Measurements from ENCODE around the gene METTL25.

Gene METTL25

GRCh38 chr12:82325540-82326336 is 32.6 kb upstream of the METTL25 start:
- TF ChIP-seq CTCF (IDR thresholded peaks at IDR 0.05; ENCODE audit: insufficient read depth, low read length, poor library complexity, severe bottlenecking) (no peak), EZH2phosphoT487 (conservative IDR thresholded peaks at IDR 0.05; ENCODE audit: low read length) (no peak)
- H3K4me2 ChIP-seq (ENCODE audit: low read depth, low read length, poor library complexity, severe bottlenecking) = no peak overlapping the region
- no peaks in the 10 kb centered on the region for H3F3A ChIP-seq (ENCODE audit: insufficient read depth)
- H3K9ac ChIP-seq (ENCODE audit: low read length) = no peak overlapping the region
- no peaks in the 10 kb centered on the region for H3K9me3 ChIP-seq (ENCODE audit: insufficient read depth, low read length)
- no peak overlapping the region for H2AFZ ChIP-seq (ENCODE audit: low read depth, low read length, severe bottlenecking)
- 0 out of 2 replicates have a peak, but pooled peaks cover 5% of the 10 kb centered on the region for H4K20me1 ChIP-seq (ENCODE audit: low read depth, low read length)
- H3K27ac ChIP-seq (ENCODE audit: low read depth, low read length) = no peak overlapping the region
- no peaks in the 10 kb centered on the region for H3K79me2 ChIP-seq (ENCODE audit: insufficient read depth, low read length)
- H3K36me3 ChIP-seq (ENCODE audit: low read length) = no peaks in the 10 kb centered on the region
- H3K4me3 ChIP-seq (ENCODE audit: insufficient read depth, low read length, poor library complexity, severe bottlenecking) = no peak overlapping the region
- no peaks in the 10 kb centered on the region for H3K9me2 ChIP-seq (replicated peaks; ENCODE audit: insufficient read depth, low read length)
- no peaks in the 10 kb centered on the region for H3K27me3 ChIP-seq (ENCODE audit: low read length)

GRCh38 chr12:82326905-82327503 is 31.3 kb upstream of the METTL25 start:
- H3K4me3 ChIP-seq (ENCODE audit: insufficient read depth, low read length, poor library complexity, severe bottlenecking) = no peak overlapping the region
- no peaks in the 10 kb centered on the region for H3F3A ChIP-seq (ENCODE audit: insufficient read depth)
- no peaks in the 10 kb centered on the region for H3K9me3 ChIP-seq (ENCODE audit: insufficient read depth, low read length)
- no peak overlapping the region for H3K27ac ChIP-seq (ENCODE audit: low read depth, low read length)
- no peak overlapping the region for H3K4me2 ChIP-seq (ENCODE audit: low read depth, low read length, poor library complexity, severe bottlenecking)
- H4K20me1 ChIP-seq (ENCODE audit: low read depth, low read length) = 0 out of 2 replicates have a peak, but pooled peaks cover 5% of the 10 kb centered on the region
- no peaks in the 10 kb centered on the region for H3K9me2 ChIP-seq (replicated peaks; ENCODE audit: insufficient read depth, low read length)
- no peak overlapping the region for H2AFZ ChIP-seq (ENCODE audit: low read depth, low read length, severe bottlenecking)
- H3K79me2 ChIP-seq (ENCODE audit: insufficient read depth, low read length) = no peaks in the 10 kb centered on the region
- H3K9ac ChIP-seq (ENCODE audit: low read length) = no peak overlapping the region
- TF ChIP-seq CTCF (IDR thresholded peaks at IDR 0.05; ENCODE audit: insufficient read depth, low read length, poor library complexity, severe bottlenecking) (peak; percentile 51), EZH2phosphoT487 (conservative IDR thresholded peaks at IDR 0.05; ENCODE audit: low read length) (no peak)
- no peaks in the 10 kb centered on the region for H3K36me3 ChIP-seq (ENCODE audit: low read length)
- no peaks in the 10 kb centered on the region for H3K27me3 ChIP-seq (ENCODE audit: low read length)

DNA sequence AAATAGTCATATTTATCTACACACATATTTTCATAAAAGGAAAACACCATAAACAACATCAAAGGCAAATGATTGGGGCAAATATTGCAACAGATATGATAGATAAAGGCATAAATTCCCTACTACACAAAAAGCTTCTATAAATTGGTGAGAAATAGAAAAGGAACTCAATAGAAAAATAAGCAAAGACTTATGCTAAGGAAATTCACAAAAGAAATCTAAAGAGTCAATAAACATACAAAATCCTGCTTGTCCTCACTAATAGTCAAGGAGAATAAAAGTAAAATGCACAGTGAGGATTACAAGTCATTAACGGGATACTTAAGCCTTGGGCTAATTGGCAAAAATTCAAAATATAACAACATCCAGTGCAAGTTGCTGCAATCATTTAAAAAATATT is 30.5 kb upstream of the METTL25 start:
- H2AFZ ChIP-seq (ENCODE audit: low read depth, low read length, severe bottlenecking) = no peak overlapping the region
- H3K36me3 ChIP-seq (ENCODE audit: low read length) = no peaks in the 10 kb centered on the region
- H3K9me3 ChIP-seq (ENCODE audit: insufficient read depth, low read length) = no peaks in the 10 kb centered on the region
- TF ChIP-seq EZH2phosphoT487 (conservative IDR thresholded peaks at IDR 0.05; ENCODE audit: low read length) (no peak), CTCF (IDR thresholded peaks at IDR 0.05; ENCODE audit: insufficient read depth, low read length, poor library complexity, severe bottlenecking) (no peak)
- 0 out of 2 replicates have a peak, but pooled peaks cover 5% of the 10 kb centered on the region for H4K20me1 ChIP-seq (ENCODE audit: low read depth, low read length)
- no peaks in the 10 kb centered on the region for H3K27me3 ChIP-seq (ENCODE audit: low read length)
- no peaks in the 10 kb centered on the region for H3F3A ChIP-seq (ENCODE audit: insufficient read depth)
- no peaks in the 10 kb centered on the region for H3K9me2 ChIP-seq (replicated peaks; ENCODE audit: insufficient read depth, low read length)
- no peak overlapping the region for H3K4me2 ChIP-seq (ENCODE audit: low read depth, low read length, poor library complexity, severe bottlenecking)
- H3K27ac ChIP-seq (ENCODE audit: low read depth, low read length) = no peak overlapping the region
- H3K4me3 ChIP-seq (ENCODE audit: insufficient read depth, low read length, poor library complexity, severe bottlenecking) = no peak overlapping the region
- H3K79me2 ChIP-seq (ENCODE audit: insufficient read depth, low read length) = no peaks in the 10 kb centered on the region
- no peak overlapping the region for H3K9ac ChIP-seq (ENCODE audit: low read length)
